VCaP (cell line): ENCODE measurements around the gene TNPO1.
"Not testable (repeated sequence)": the region's sequence is repeated elsewhere in the genome, so short reads cannot be mapped to it uniquely, and the experiment has no call there.

Experiments used
- H3K27ac ChIP-seq: fragments of 450-650 bp; 2 replicates; pipeline ENCODE4 v1.5.1; 2017
- TF ChIP-seq, protein P1 (sequence below): fragments of 450-650 bp; conservative IDR thresholded peaks from 2 replicates; pipeline ENCODE4 v1.5.1; 2017; ENCODE audit warnings: mild to moderate bottlenecking, moderate library complexity

TNPO1 gene

DNA sequence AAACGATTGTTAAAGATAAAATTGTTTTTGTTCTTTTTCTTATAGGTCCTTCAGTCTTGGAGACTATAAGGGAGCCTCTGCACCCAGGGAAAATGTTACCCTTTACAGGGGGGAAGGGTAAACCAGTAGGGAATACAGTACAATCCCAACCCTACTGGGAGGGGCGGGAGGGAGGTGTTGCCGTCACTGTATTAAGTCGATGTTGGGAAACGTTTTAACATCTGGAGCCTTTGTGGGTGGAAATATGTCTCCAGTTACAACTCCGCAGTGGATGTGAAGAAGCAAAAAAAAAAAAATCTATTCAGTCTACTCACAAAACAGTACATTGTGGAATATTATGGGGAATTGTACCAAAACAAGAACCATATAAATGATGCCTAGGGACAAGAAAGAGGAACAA, 92.2 kb downstream of the TNPO1 start:
- no peak overlapping the region for H3K27ac ChIP-seq
- TF ChIP-seq, protein P1, sequence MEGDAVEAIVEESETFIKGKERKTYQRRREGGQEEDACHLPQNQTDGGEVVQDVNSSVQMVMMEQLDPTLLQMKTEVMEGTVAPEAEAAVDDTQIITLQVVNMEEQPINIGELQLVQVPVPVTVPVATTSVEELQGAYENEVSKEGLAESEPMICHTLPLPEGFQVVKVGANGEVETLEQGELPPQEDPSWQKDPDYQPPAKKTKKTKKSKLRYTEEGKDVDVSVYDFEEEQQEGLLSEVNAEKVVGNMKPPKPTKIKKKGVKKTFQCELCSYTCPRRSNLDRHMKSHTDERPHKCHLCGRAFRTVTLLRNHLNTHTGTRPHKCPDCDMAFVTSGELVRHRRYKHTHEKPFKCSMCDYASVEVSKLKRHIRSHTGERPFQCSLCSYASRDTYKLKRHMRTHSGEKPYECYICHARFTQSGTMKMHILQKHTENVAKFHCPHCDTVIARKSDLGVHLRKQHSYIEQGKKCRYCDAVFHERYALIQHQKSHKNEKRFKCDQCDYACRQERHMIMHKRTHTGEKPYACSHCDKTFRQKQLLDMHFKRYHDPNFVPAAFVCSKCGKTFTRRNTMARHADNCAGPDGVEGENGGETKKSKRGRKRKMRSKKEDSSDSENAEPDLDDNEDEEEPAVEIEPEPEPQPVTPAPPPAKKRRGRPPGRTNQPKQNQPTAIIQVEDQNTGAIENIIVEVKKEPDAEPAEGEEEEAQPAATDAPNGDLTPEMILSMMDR = no peak

DNA sequence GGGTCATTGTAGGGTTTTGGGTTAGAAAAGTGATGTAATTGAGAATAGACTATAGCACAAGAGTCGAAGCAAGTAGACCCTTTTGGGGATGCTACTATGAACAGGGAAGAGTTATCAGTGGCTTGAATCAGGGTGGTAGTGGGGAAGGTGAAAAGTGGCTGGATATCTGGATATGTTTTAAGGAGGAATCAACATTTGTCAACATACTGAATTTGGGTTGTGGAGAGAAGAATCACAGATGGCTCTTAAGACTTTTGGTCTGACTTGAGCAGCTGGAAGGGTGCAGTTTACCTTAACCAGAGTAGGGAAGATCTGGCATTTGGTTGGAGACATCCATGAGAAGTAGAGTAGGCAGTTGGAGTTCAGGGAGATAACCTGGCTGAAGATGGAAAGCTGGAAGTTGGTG, 100.9 kb downstream of the TNPO1 start:
- TF ChIP-seq, protein P1 = no peak

DNA sequence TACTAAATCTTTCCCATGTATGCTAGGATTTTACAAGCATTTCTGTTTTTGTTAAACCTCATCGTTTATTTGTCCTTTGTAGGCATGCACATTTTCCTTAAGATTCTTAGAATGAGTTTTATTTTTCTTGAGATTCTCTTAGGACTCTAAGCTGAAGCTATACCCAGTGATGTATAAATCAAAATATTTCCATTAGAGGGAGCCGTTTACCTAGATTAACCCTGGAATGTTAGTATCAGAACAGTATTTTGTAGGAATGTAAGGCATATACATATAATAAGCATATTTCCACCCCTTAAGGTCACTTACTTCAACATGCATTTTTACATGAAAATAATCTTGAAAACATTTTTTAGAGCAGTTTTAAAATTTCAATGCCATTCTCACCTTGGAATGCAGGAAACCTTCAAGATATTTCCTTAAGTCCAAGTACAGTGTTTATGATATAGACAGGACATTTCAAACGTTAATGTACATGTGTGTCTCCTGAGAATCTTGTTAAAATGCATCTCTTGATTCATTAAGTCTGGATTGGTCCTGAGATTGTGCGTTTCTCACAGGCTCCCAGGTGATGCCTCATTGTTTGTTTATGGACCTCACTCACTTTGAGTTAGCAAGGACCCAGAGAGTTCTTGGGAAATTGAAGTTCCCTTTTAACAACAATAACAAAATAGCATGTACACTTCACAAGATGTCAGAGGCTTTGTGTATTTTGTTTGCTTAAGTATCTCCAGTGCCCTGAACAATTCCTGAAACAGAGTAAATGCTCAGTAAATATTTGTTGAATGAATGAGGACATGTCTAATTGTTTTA, 104.4 kb downstream of the TNPO1 start:
- H3K27ac ChIP-seq = no peak overlapping the region
- TF ChIP-seq, protein P1 = peak; percentile 53

More for the DNA sequence above, 100.9 kb downstream of the TNPO1 start:
- no peak overlapping the region for H3K27ac ChIP-seq

DNA sequence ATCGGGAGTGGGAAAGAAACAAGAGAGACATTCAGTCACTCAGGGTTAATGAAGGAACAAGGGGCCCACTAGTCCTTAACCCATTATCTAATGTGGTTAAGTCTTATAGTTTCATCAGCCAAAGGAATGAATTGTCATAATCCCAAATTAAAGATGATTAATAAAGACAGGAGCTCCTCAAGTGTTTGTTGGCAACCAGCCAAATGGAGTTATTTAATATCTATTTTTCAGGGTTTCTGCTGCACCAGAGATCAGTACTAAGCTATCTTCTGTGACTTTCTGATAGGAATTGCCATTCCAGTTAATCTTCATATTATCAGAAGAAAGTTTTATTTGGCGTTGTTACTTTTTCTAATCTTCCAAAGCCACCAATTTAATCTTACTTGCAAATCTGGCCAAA, 105.4 kb downstream of the TNPO1 start:
- TF ChIP-seq, protein P1 = no peak
- no peak overlapping the region for H3K27ac ChIP-seq

DNA sequence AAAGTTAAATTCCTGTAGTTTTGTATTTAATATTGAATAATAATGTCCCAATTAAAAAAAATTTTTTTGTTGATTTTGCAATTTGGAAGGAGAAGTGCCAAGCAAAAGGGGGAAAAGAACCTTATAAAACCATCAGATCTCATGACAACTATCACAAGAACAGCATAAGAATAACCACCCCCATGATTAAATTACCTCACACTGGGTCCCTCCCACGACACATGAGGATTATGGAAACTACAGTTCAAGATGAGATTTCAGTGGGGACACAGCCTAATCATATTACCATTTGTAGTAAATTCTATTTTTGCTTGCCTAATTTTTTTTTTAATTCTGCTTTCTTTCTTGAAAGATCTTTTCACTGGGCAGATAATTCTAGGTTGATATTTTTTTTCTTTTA, 106.0 kb downstream of the TNPO1 start:
- no peak overlapping the region for H3K27ac ChIP-seq
- TF ChIP-seq, protein P1 = no peak

DNA sequence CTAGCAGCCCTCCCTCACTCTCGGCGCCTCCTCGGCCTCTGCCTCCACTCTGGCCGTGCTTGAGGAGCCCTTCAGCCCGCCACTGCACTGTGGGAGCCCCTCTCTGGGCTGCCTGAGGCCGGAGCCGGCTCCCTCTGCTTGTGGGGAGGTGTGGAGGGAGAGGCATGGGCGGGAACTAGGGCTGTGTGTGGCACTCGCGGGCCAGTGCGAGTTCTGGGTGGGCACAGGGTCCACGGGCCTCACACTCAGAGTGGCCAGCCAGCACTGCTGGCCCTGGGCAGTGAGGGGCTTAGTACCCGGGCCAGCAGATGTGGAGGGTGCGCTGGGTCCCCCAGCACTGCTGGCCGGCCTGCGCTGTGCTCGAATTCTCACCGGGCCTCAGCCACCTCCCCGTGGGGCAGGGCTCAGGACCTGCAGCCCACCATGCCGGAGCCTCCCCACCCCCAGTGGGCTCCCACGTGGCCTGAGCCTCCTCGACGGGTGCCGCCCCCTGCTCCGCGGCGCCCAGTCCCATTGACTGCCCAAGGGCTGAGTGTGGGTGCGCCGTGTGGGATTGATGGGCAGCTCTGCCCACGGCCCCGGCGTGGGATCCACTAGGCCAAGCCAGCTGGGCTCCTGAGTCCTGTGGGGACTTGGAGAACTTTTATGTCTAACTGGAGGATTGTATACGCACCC, 109.0 kb downstream of the TNPO1 start:
- H3K27ac ChIP-seq = no peak overlapping the region
- TF ChIP-seq, protein P1 = no peak

DNA sequence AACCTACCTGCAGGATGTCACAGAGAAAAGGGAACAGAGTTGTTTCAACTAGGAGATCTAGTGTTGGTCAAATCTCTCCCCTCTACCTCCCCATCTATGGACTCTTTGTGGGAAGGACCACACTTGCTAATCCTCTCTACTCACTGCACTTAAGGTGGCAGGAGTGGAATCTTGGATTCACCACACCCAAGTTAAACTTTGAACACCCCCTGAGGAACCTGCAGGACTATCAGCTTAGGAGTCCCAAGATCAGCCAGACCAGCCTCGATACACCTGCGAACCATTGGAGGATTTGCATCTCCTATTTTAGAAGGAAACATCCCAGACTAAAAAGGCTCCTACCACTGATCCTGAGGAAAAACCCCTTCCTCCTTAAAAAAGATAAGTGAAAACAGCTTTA, 116.2 kb downstream of the TNPO1 start:
- not testable (repeated sequence) for H3K27ac ChIP-seq

DNA sequence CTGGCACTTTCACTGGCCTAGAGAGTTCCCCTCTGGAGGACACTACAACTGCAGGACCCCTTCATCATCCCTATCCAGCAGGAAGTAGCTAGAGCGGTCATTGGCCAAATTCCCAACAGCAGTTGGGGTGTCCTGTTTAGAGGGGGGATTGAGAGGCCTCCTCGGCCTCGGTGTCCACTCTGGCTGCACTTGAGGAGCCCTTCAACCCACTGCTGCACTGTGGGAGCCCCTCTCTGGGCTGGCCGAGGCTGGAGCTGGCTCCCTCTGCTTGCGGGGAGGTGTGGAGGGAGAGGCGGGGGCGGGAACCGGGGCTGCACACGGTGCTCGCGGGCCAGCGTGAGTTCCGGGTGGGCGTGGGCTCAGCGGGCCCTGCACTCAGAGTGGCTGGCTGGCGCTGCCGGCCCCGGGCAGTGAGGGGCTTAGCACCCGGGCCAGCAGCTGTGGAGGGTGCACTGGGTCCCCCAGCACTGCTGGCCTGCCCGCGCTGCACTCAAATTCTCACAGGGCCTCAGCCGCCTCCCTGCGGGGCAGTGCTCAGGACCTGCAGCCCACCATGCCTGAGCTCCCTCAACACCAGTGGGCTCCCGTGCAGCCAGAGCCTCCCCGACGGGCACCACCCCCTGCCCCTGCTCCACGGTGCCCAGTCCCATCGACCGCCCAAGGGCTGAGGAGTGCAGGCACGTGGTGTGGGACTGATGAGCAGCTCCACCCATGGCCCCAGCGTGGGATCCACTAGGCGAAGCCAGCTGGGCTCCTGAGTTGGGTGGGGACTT, 118.7 kb downstream of the TNPO1 start:
- H3K27ac ChIP-seq = not testable (repeated sequence)
